ENCODE data around the gene FKBP15. TPM values are rescaled to one million over a fixed set of nuclear protein-coding genes. Genes with fewer than 3 reads are reported as not detected.
A peak's percentile ranks its signal among the peaks of the same experiment; 100 is the strongest.

Gene FKBP15
- total and polyA plus RNA-seq, 2 of the 13 experiments (the other 11 are each of a cell fraction or from before 2014, with no cell fraction given): 12.3 to 18.6 TPM

GRCh38 chr9:113137196-113138168 is 83.6 kb downstream of the FKBP15 start (continued):
- TF ChIP-seq NFE2L2 (IDR thresholded peaks at IDR 0.05; ENCODE audit: low read length) (no peak), SMAD1 (CRISPR knock-in tag; IDR thresholded peaks at IDR 0.05; ENCODE audit: borderline replicate concordance, low read depth) (no peak), ZNF333 (CRISPR knock-in tag; IDR thresholded peaks at IDR 0.05; ENCODE audit: borderline replicate concordance) (no peak), NR2C2 (CRISPR knock-in tag; IDR thresholded peaks at IDR 0.05; ENCODE audit: borderline replicate concordance) (no peak), ZNF672 (CRISPR knock-in tag; IDR thresholded peaks at IDR 0.05) (no peak), ZSCAN20 (CRISPR knock-in tag; IDR thresholded peaks at IDR 0.05; ENCODE audit: borderline replicate concordance) (no peak), NKX3-1 (CRISPR knock-in tag; IDR thresholded peaks at IDR 0.05) (no peak), EEA1 (CRISPR knock-in tag; IDR thresholded peaks at IDR 0.05; ENCODE audit: borderline replicate concordance) (no peak), KLF9 (CRISPR knock-in tag; IDR thresholded peaks at IDR 0.05; ENCODE audit: low read depth) (no peak), XBP1 (CRISPR knock-in tag; IDR thresholded peaks at IDR 0.05) (no peak), FUBP1 (CRISPR knock-in tag; IDR thresholded peaks at IDR 0.05; ENCODE audit: borderline replicate concordance) (no peak), PAXIP1 (CRISPR knock-in tag; conservative IDR thresholded peaks at IDR 0.05) (no peak), RAD21 (CRISPR knock-in tag; IDR thresholded peaks at IDR 0.05) (no peak), TFAP4 (IDR thresholded peaks at IDR 0.05; ENCODE audit: borderline replicate concordance, low read depth) (no peak), NCOA2 (CRISPR knock-in tag; IDR thresholded peaks at IDR 0.05) (no peak), MAFK (conservative IDR thresholded peaks at IDR 0.05 in 1 of 2, IDR thresholded peaks at IDR 0.05 in 1 of 2; ENCODE audit: low read length in 2 of 2) (no peak), SP5 (CRISPR knock-in tag; IDR thresholded peaks at IDR 0.05; ENCODE audit: borderline replicate concordance, low read depth) (peak; percentile 40; the same call in 1 of the 2 replicates), HMGA1 (CRISPR knock-in tag; conservative IDR thresholded peaks at IDR 0.05) (no peak), ZSCAN21 (CRISPR knock-in tag; IDR thresholded peaks at IDR 0.05; ENCODE audit: borderline replicate concordance) (0 out of 2 replicates have a peak, but pooled peaks have one; percentile 31), ZNF264 (CRISPR knock-in tag; IDR thresholded peaks at IDR 0.05) (no peak)

Measured in HepG2 (cell line).